MCF 10A (cell line): ENCODE measurements around the gene NCDN. TPM values are rescaled to one million over a fixed set of nuclear protein-coding genes. Genes with fewer than 3 reads are reported as not detected.
A peak's percentile ranks its signal among the peaks of the same experiment; 100 is the strongest.

ENCODE experiments used
- BruUV-seq: library from RNA; stranded (reverse); fragments of 400-500 nt; replicated peaks from 2 replicates; lab custom pipeline; 2021; lab: Mats Ljungman, UMichigan
- CTCF ChIA-PET: fragments of 300-600 bp; sonication (Branson Sonifier 250); formaldehyde crosslinking; extraction: SDS; loops from one replicate; lab custom pipeline; 2021; ENCODE audit warnings: antibody characterized with exemption, inconsistent platforms; lab: Yijun Ruan, JAX
- POLR2A ChIA-PET: fragments of 300-600, 350-650 bp; sonication (Branson Sonifier 250); formaldehyde crosslinking; extraction: SDS; loops from one replicate; lab custom pipeline; 2020; ENCODE audit warnings: antibody characterized with exemption, inconsistent platforms; lab: Yijun Ruan, JAX
- DNase-seq: peaks from one replicate; pipeline ENCODE4 v3.0.0-alpha.2; 2018; ENCODE audit not compliant: unreplicated experiment
- H3K27ac Mint-ChIP-seq: one replicate; pipeline ENCODE4 v1.8.0; 2022; ENCODE audit warnings: mild to moderate bottlenecking, low read depth, mixed read lengths; ENCODE audit not compliant: unreplicated experiment
- H3K27me3 Mint-ChIP-seq: one replicate; pipeline ENCODE4 v1.8.0; 2022; ENCODE audit warnings: mixed read lengths; ENCODE audit not compliant: insufficient read depth, unreplicated experiment
- H3K36me3 Mint-ChIP-seq: one replicate; pipeline ENCODE4 v1.8.0; 2022; ENCODE audit warnings: mild to moderate bottlenecking, moderate library complexity, mixed read lengths; ENCODE audit not compliant: insufficient read depth, unreplicated experiment
- H3K4me1 Mint-ChIP-seq: one replicate; pipeline ENCODE4 v1.8.0; 2022; ENCODE audit warnings: mixed read lengths; ENCODE audit not compliant: insufficient read depth, unreplicated experiment
- H3K4me3 Mint-ChIP-seq: one replicate; pipeline ENCODE4 v1.8.0; 2022; ENCODE audit warnings: mild to moderate bottlenecking, moderate library complexity, mixed read lengths; ENCODE audit not compliant: unreplicated experiment
- H3K9me3 Mint-ChIP-seq: one replicate; pipeline ENCODE4 v1.8.0; 2022; ENCODE audit warnings: mixed read lengths; ENCODE audit not compliant: unreplicated experiment
- CTCF ChIP-seq: fragments of 200-600 bp; IDR thresholded peaks from one replicate; pipeline ENCODE4 v1.8.0; 2022; ENCODE audit warnings: antibody characterized with exemption, mild to moderate bottlenecking; ENCODE audit not compliant: unreplicated experiment
- intact Hi-C: fragments of 100-400 bp; cut with micrococcal nuclease; formaldehyde crosslinking; loops from 2 replicates; pipeline ENCODE4 v1.14.1; 2022
- total RNA-seq: library from RNA; stranded (reverse); gene quantifications from 2 replicates; pipeline ENCODE4 v1.2.3, GENCODE V29; 2022

Gene NCDN
- total RNA-seq, 1 experiment from 2014 or later: 31.5 TPM

DNA sequence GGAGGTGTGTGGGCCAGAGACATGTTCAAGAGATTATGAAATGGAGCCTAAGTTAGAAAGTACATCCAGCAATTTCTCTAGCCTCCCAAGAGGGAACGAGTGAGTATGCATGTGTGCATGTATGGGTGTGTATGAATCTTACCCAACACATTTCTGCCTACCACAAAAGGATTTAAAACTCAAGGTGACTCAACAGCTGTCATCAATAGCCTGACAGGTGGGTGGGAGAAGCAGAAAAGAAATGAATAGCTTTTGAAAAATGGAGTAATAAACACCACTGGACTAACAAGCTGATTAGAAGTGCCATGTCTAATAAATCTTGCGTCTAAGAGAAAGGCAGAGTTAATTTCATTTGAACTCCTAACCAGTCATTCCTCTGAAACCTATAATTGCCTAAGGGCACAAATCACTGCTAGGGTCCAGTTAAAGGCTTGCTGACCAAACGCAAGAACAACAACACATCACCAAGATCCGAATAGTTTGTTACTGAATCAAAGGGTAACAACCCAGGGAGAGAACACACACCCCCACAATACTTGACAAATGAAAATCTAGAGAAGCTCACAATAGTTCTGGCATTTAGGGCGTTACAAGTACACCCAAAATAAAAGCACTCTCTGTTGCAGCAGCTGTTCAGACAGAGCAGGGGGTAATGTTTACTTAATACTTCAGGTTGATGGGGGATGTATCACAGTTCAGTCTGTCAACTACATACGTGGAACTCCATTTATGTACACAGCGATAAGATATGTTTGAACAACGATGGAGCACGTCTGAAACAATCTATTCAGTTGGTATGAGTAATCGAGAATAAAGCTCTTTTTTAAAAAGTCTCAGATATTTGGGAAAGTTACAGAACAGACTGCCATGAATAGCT, 1.8 kb upstream of the NCDN start:
- Mint-ChIP-seq H3K27ac (peak overlapping the region; percentile 93), H3K27me3 (no peaks in the 10 kb centered on the region), H3K9me3 (no peaks in the 10 kb centered on the region), H3K4me3 (peak overlapping the region; percentile 94), H3K4me1 (peaks cover 38% of the 10 kb centered on the region), H3K36me3 (peaks cover 33% of the 10 kb centered on the region)
- no peak for TF ChIP-seq CTCF
- ChIA-PET CTCF (interaction anchor here (0.6 to 3.4 kb wide), 12 partner anchors 9 to 216 kb away, joined by 3 to 31 read pairs (median 6); no protein-coding TSS in a partner anchor), POLR2A (interaction anchor here (0.6 to 9.9 kb wide), 23 partner anchors 9 to 525 kb away, joined by 3 to 212 read pairs (median 3); partner anchors contain the start of genes C1orf216, CLSPN, PSMB2 and SFPQ)
- DNase-seq: peak; percentile 79
- intact Hi-C loops: loop anchor here (2.0 kb wide), 1 partner anchor 107 kb away; no protein-coding TSS in a partner anchor
- BruUV-seq: no TSS peak

GRCh38 chr1:35556484-35557117, 998 bp upstream of the NCDN start:
- DNase-seq: no peak
- intact Hi-C loops: loop anchor here (2.0 kb wide), 1 partner anchor 108 kb away; no protein-coding TSS in a partner anchor
- Mint-ChIP-seq H3K9me3 (no peaks in the 10 kb centered on the region), H3K4me1 (peaks cover 45% of the 10 kb centered on the region), H3K4me3 (peak overlapping the region; percentile 94), H3K27ac (peak overlapping the region; percentile 93), H3K36me3 (peaks cover 34% of the 10 kb centered on the region), H3K27me3 (no peaks in the 10 kb centered on the region)
- ChIA-PET CTCF (interaction anchor here (0.6 to 3.4 kb wide), 11 partner anchors 8 to 215 kb away, joined by 3 to 31 read pairs (median 7); no protein-coding TSS in a partner anchor), POLR2A (interaction anchor here (0.7 to 9.9 kb wide), 25 partner anchors 8 to 525 kb away, joined by 3 to 212 read pairs (median 4); partner anchors contain the start of genes C1orf216, CLSPN, PSMB2 and SFPQ)
- BruUV-seq: TSS peak; percentile 32
- no peak for TF ChIP-seq CTCF

DNA sequence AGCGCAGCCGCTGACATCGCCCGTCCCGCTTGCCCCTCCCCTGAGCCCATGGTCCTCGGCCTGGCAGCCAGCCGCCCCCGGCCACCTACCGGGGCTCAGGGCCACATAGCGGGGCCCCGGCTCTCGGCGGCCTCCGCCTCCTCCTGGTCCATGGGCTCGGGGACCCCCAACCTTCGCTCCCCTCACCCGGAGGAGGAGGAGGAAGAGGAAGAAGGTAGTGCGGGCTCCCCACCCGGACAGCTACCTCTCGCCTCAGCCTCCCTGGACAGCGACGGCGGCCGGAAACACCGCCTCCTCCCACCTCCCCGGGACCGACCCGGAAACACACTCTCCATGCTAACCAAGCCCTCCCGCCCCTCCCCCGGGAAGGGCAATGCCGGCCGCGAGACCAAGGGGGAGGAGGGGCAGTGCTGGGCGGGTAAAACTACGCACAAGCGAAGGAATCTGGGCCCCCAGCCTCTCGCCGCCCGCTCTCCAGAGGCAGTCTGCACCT, 435 bp upstream of the NCDN start, which contains the start of gene KIAA0319L:
Gene KIAA0319L (minus strand): TSS at position 286 of the 493 bp plus-strand sequence. CDS start 2,912 bp downstream, outside the sequence.
- no peaks in the 10 kb centered on the region for H3K27me3 Mint-ChIP-seq
- peak within 1 kb of the TSS; percentile 93 for H3K27ac Mint-ChIP-seq
- TF ChIP-seq CTCF: no peak
- intact Hi-C loops: loop anchor here (2.0 kb wide), 1 partner anchor 108 kb away; no protein-coding TSS in a partner anchor
- peak within 1 kb of the TSS; percentile 94 for H3K4me3 Mint-ChIP-seq
- POLR2A ChIA-PET: interaction anchor here (0.6 to 9.9 kb wide), 17 partner anchors 8 to 364 kb away, joined by 3 to 212 read pairs (median 7); partner anchors contain the start of genes CLSPN, PSMB2 and SFPQ
- H3K9me3 Mint-ChIP-seq: no peaks in the 10 kb centered on the region
- peaks cover 50% of the 10 kb centered on the region for H3K4me1 Mint-ChIP-seq
- BruUV-seq: no TSS peak
- H3K36me3 Mint-ChIP-seq: peaks cover 32% of the 10 kb centered on the region
- CTCF ChIA-PET: interaction anchor here (0.6 to 3.4 kb wide), 12 partner anchors 11 to 798 kb away, joined by 3 to 31 read pairs (median 4); no protein-coding TSS in a partner anchor
- DNase-seq: peak; percentile 88
